Calu3 (cell line): ENCODE data around the gene VPS45. TPM values are rescaled to one million over a fixed set of nuclear protein-coding genes. Genes with fewer than 3 reads are reported as not detected.

Experiments
- BruUV-seq: library from RNA; stranded (reverse); fragments of 400-500 nt; replicated peaks from 2 replicates; lab custom pipeline; 2021; lab: Mats Ljungman, UMichigan
- CTCF ChIA-PET: fragments of 300-600 bp; sonication (Branson Sonifier 250); formaldehyde crosslinking; loops from one replicate; lab custom pipeline; 2022; ENCODE audit warnings: antibody characterized with exemption; lab: Charles Lee
- DNase-seq: peaks from one replicate; pipeline ENCODE4 v3.0.0; 2022
- H3K27ac Mint-ChIP-seq: one replicate; pipeline ENCODE4 v1.8.0; 2022; ENCODE audit warnings: mixed read lengths; ENCODE audit not compliant: unreplicated experiment
- H3K27me3 Mint-ChIP-seq: one replicate; pipeline ENCODE4 v1.8.0; 2022; ENCODE audit warnings: mixed read lengths; ENCODE audit not compliant: unreplicated experiment
- H3K36me3 Mint-ChIP-seq: one replicate; pipeline ENCODE4 v1.8.0; 2022; ENCODE audit warnings: mild to moderate bottlenecking, moderate library complexity, mixed read lengths; ENCODE audit not compliant: insufficient read depth, unreplicated experiment
- H3K4me1 Mint-ChIP-seq: one replicate; pipeline ENCODE4 v1.8.0; 2022; ENCODE audit warnings: mild to moderate bottlenecking, low read depth, mixed read lengths; ENCODE audit not compliant: unreplicated experiment
- H3K4me3 Mint-ChIP-seq: one replicate; pipeline ENCODE4 v1.8.0; 2022; ENCODE audit warnings: mild to moderate bottlenecking, low read depth, moderate library complexity, mixed read lengths; ENCODE audit not compliant: unreplicated experiment
- H3K9me3 Mint-ChIP-seq: one replicate; pipeline ENCODE4 v1.8.0; 2022; ENCODE audit warnings: low read depth, mixed read lengths; ENCODE audit not compliant: unreplicated experiment
- intact Hi-C: fragments of 100-400 bp; cut with micrococcal nuclease; formaldehyde crosslinking; loops from one replicate; pipeline ENCODE4 v1.10.0; 2022; ENCODE audit not compliant: unreplicated experiment
- total RNA-seq: library from RNA; stranded (reverse); gene quantifications from 2 replicates; pipeline ENCODE4 v1.2.3, GENCODE V29; 2022
- TF ChIP-seq, protein P1 (sequence below): fragments of 200-600 bp; IDR thresholded peaks from one replicate; pipeline ENCODE4 v1.8.0; 2022; ENCODE audit warnings: antibody characterized with exemption; ENCODE audit not compliant: unreplicated experiment

The VPS45 gene
- total RNA-seq, 1 experiment from 2014 or later: 37.9 TPM

- no peaks in the 10 kb centered on the region for H3K36me3 Mint-ChIP-seq
- CTCF ChIA-PET: interaction anchor here (1.7 to 2.7 kb wide), 3 partner anchors 12 to 89 kb away, joined by 4 to 11 read pairs (median 6); partner anchors contain the start of gene PLEKHO1
- peaks cover 26% of the 10 kb centered on the region for H3K27me3 Mint-ChIP-seq
- intact Hi-C loops: no loop called here
- peaks cover 8% of the 10 kb centered on the region for H3K4me1 Mint-ChIP-seq
- BruUV-seq: no TSS peak
- no peak for DNase-seq
- TF ChIP-seq, protein P1, sequence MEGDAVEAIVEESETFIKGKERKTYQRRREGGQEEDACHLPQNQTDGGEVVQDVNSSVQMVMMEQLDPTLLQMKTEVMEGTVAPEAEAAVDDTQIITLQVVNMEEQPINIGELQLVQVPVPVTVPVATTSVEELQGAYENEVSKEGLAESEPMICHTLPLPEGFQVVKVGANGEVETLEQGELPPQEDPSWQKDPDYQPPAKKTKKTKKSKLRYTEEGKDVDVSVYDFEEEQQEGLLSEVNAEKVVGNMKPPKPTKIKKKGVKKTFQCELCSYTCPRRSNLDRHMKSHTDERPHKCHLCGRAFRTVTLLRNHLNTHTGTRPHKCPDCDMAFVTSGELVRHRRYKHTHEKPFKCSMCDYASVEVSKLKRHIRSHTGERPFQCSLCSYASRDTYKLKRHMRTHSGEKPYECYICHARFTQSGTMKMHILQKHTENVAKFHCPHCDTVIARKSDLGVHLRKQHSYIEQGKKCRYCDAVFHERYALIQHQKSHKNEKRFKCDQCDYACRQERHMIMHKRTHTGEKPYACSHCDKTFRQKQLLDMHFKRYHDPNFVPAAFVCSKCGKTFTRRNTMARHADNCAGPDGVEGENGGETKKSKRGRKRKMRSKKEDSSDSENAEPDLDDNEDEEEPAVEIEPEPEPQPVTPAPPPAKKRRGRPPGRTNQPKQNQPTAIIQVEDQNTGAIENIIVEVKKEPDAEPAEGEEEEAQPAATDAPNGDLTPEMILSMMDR: no peak
- H3K4me3 Mint-ChIP-seq: no peak overlapping the region
- no peak overlapping the region for H3K27ac Mint-ChIP-seq
- no peaks in the 10 kb centered on the region for H3K9me3 Mint-ChIP-seq
Observed at GRCh38 chr1:150161747-150162581, 94.4 kb downstream of the VPS45 start.

GRCh38 chr1:150162582-150162861 lies 94.9 kb downstream of the VPS45 start:
- H3K27me3 Mint-ChIP-seq: peaks cover 26% of the 10 kb centered on the region
- peak overlapping the region; percentile 27 for H3K4me3 Mint-ChIP-seq
- H3K9me3 Mint-ChIP-seq: no peaks in the 10 kb centered on the region
- CTCF ChIA-PET: interaction anchor here (1.8 to 2.7 kb wide), 2 partner anchors 13 to 25 kb away, joined by 6 to 11 read pairs; partner anchors contain the start of gene PLEKHO1
- peaks cover 8% of the 10 kb centered on the region for H3K4me1 Mint-ChIP-seq
- intact Hi-C loops: no loop called here
- peak overlapping the region; percentile 30 for H3K27ac Mint-ChIP-seq
- H3K36me3 Mint-ChIP-seq: no peaks in the 10 kb centered on the region
- TF ChIP-seq, protein P1: no peak
- DNase-seq: no peak
- no TSS peak for BruUV-seq

GRCh38 chr1:150162862-150163706 lies 95.5 kb downstream of the VPS45 start:
- DNase-seq: peak; percentile 61
- CTCF ChIA-PET: interaction anchor here (2.7 kb wide), 1 partner anchor 24 kb away, joined by 11 read pairs; no protein-coding TSS in a partner anchor

GRCh38 chr1:150164224-150164623 lies 96.6 kb downstream of the VPS45 start:
- TF ChIP-seq, protein P1: no peak
- CTCF ChIA-PET: no interaction called here
- no peak for DNase-seq
- H3K27ac Mint-ChIP-seq: no peak overlapping the region
- no peak overlapping the region for H3K4me3 Mint-ChIP-seq
- H3K27me3 Mint-ChIP-seq: peaks cover 26% of the 10 kb centered on the region
- no TSS peak for BruUV-seq
- intact Hi-C loops: no loop called here
- peaks cover 8% of the 10 kb centered on the region for H3K4me1 Mint-ChIP-seq
- no peaks in the 10 kb centered on the region for H3K36me3 Mint-ChIP-seq
- H3K9me3 Mint-ChIP-seq: no peaks in the 10 kb centered on the region

More at GRCh38 chr1:150162862-150163706, 95.5 kb downstream of the VPS45 start:
- peaks cover 8% of the 10 kb centered on the region for H3K4me1 Mint-ChIP-seq
- BruUV-seq: TSS peak; percentile 95
- TF ChIP-seq, protein P1: no peak
- intact Hi-C loops: no loop called here
- H3K27ac Mint-ChIP-seq: peak overlapping the region; percentile 30
- H3K27me3 Mint-ChIP-seq: peaks cover 26% of the 10 kb centered on the region
- no peaks in the 10 kb centered on the region for H3K36me3 Mint-ChIP-seq
- no peaks in the 10 kb centered on the region for H3K9me3 Mint-ChIP-seq
- peak overlapping the region; percentile 27 for H3K4me3 Mint-ChIP-seq
